Frontal cortex (tissue), 4 donors: ENCODE measurements around the gene POPDC2. TPM values are rescaled to one million over a fixed set of nuclear protein-coding genes. Genes with fewer than 3 reads are reported as not detected.
"Not testable (repeated sequence)": the region's sequence is repeated elsewhere in the genome, so short reads cannot be mapped to it uniquely, and the experiment has no call there.

Experiments
- DNase-seq, 2 donors: peaks; one replicate each; pipeline ENCODE4 v3.0.0; 2012; ENCODE audit warnings: low spot score in 2 of 2
- FAIRE-seq: peaks from 2 replicates; lab custom pipeline; 2012; peaks lifted over from hg19 to GRCh38; lab: Jason Lieb, UNC
- total RNA-seq: library from RNA; depleted of rRNA; stranded (reverse); fragments of >200 nt; gene quantifications from one replicate; pipeline ENCODE4 v1.2.3, GENCODE V29; 2014
- donor health status: control.
- donor health status: control.
- donor health status: control.

Gene POPDC2
- total RNA-seq, 1 donor from 2014 or later, result 0.82 TPM

DNA sequence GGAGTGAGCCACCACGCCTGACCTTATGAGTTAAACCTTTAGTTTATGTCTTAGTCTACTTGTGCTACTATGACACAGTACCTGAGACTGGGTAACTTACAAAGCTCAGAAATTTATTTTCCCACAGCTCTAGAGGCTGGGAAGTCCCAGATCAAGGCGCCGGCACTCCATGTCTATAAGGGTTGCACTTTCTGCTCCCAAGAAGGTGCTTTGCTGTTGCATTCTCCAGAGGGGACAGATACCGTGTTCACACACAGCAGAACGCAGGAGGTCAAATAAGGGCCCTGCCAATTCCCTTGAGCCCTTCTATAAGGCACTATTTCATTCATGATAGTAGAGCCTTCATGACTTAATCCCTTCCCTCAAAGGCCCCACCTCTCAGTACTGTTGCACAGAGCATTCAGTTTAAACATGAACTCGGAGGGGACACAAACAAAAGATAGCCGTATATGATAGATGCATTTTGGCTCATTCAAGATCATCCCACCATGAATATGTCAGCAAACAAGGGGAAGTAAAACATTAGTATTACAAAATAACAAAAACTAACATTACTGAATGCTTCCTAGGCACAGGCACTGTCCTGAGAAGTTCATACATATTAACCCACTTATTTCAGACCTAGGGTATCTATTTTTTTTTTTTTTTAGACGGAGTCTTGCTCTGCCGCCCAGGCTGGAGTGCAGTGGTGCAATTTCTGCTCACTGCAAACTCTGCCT is 36.2 kb downstream of the POPDC2 start:
- no peak for DNase-seq
- no peak for FAIRE-seq

DNA sequence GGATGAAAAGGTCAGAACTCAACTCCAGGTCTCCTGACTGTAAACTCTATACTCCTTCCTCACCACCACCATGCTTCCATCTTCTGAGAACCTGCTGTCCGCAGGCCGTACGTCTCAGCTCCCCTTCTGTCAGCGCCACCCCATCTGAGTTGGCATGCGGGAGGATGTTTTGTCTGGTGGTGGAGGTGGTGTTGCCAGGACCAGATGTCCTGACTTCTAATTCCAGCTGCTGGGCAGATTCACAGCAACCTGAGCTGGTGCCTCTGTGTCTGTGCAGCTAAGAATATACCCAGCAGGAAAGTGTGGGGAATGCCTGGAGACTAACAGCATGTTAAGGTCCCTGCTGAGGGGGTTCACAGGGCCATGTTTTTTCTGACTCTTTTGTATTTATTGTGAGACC is 39.5 kb downstream of the POPDC2 start:
- no peak for DNase-seq

DNA sequence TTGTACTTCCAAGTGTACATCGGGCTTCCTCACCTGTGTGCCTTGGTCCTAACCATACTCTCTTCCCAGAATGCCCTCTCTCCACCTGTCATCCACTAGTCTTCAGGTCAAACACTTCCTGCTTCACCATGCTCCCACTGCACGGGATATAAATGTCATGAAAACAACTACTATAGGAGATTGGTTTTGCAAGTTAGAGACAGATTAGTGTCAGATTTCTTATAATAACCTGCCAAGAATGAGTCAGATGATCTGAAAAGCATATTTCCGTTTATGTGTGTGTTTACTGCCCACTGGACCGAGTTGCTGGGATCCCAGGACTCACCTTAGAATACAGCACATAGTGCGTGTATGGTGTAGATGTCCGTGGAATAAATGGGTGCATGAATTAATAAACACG is 41.3 kb downstream of the POPDC2 start:
- DNase-seq (no peak), FAIRE-seq (no peak)

More for the DNA sequence above, 39.5 kb downstream of the POPDC2 start:
- no peak for FAIRE-seq

DNA sequence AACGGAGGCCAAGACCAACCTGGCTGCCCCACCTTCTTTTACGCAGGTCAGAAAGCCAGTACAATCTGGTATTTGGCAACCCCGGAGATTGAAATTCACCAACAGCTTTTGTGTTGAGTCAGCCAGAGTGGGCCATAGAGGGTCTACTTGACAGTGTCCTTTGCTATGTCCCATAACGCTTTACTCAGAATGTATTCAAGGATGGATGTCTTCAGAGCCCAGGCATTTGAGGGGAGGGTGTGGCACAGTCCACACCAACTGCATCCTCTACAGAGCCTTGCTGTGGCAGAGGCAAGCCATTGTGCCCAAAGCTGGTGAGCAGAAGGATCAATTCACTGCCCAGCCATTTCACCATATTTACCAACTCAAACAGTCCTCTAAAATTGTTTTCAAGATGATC is 44.3 kb downstream of the POPDC2 start:
- FAIRE-seq (no peak), DNase-seq (no peak)

DNA sequence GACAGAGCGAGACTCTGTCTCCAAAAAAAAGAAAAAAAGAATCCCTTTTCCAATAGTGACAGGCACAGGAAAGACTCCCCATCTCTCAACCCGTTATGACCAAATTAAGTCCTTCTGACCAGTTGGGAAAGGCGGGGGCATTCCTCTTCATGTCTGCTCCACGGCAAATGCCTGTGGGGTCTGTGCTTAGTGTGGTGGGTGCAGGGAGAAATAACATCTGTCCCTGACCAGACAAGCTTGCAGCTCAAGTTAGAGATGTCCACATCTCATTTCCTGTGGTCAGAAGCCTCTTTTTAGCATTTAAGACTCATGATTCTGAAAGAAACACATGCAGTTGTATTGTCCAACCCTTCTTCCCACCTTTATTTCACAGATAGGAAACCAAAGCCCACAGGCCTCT is 46.5 kb downstream of the POPDC2 start:
- FAIRE-seq (no peak), DNase-seq (no peak)

DNA sequence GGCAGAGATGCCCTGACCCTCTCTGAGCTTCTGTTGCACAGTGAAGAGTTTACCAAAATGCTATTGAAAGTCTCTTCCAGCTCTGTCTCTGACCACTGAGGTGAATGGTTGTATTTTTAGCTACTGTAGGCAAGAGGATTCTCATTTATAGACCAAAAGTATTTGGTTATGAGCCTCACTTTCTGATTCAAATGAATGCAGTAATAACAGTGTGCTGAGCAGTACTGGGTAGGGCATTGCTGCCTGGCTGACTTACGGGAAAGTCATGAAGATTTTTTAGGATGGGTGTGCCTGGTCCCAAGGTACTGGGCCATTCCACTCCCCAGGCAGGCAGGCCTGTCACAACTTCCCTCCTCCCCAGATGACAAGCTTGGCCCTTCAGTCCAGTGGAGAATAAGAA is 47.2 kb downstream of the POPDC2 start:
- FAIRE-seq, result no peak
- DNase-seq, result no peak

DNA sequence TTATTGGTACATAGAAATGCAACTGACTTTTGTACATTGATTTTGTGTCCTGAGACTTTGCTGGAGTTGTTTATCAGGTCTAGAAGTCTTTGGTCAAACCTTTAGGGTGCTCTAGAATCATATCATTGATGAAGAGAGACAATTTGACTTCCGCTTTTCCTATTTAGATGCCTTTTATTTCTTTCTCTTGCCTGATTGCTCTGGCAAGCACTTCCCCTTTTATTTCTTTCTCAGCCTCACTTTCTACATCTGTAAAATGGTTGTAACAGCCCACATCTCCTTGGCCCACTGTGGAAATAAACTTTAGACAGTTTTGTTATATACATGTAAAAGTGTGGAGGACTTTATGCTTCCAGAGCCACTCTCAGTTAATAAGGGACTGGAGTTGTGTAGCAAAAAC is 48.7 kb downstream of the POPDC2 start:
- DNase-seq (no peak), FAIRE-seq (no peak)

DNA sequence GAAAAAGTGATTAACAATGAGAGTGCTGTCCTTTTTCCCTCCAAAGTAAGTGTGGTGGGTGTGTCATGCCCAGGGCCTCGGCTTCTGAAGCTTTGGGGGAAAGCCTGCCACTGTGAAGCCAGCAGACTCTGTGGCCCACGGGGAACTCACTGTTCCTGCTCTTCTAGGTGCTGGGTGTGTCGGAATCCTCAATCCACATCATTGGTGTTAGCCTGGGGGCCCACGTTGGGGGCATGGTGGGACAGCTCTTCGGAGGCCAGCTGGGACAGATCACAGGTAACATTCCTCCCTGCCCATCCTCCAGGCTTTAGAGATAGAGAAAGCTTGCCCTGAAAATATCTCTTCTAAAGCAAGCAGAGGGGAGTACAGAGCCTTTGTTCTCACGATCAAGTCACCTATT is 51.1 kb downstream of the POPDC2 start:
- DNase-seq (no peak), FAIRE-seq (no peak)

DNA sequence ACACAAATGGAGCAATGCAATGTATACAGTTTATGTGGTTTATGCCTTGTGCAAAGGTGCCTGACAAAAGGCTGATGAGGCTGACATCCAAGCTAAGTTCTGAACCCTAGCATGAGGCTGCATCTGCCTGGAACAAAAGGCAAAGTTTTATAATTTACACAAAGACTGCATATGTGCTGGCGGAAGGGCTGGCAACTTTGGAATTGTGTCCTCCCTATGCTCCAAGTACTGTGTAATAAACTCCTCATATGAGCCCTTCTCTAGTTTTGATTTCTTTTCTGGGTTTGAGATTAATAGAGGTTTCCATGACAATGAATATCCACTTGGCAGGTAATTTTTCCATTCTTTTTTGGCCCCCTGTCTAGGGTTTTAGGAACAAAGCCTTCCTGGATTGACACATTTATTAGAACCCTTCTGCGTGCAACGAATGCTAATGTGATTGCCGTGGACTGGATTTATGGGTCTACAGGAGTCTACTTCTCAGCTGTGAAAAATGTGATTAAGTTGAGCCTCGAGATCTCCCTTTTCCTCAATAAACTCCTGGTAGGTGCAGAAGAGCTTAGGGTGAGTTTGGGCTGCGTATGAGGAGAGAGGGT is 51.9 kb downstream of the POPDC2 start:
- DNase-seq (no peak), FAIRE-seq (no peak)

DNA sequence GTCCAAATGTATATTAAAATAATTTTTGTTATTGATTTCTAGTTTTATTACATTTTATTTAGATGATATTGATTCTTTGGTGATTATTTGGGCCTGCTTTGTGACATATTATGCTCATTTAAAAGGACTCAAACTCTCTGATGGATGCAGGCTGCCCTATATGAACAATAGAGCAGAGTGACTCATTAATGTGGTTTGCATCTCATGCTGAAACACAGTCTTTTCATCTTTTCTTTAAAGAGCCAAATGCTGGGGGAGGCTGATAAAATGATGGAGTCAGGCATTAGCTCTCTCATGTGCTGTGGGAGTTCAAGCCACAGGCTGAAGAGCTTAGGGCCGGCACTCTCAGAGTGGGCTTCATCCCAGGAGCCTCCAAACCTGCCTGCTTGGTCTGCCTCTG is 55.5 kb downstream of the POPDC2 start:
- no peak for FAIRE-seq
- DNase-seq, result no peak

DNA sequence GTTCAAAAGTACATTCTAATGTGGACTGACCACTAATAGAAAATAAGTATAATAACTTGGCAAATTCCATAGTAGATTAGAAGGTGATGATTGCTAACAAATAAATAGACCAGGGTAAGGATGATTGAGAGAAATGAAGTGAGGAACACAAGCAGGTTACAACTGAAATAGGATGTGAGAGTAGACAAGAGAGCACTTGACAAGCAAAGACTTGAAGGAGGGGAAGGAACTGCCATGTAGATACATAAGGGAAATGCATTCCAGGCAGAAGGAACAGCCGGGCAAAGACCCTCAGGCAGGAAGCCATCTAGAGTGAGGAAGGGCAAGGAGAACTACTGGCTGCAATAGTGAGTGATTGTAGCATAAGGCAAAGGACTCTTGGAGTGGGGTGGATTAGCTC is 57.7 kb downstream of the POPDC2 start:
- DNase-seq (no peak), FAIRE-seq (no peak)

DNA sequence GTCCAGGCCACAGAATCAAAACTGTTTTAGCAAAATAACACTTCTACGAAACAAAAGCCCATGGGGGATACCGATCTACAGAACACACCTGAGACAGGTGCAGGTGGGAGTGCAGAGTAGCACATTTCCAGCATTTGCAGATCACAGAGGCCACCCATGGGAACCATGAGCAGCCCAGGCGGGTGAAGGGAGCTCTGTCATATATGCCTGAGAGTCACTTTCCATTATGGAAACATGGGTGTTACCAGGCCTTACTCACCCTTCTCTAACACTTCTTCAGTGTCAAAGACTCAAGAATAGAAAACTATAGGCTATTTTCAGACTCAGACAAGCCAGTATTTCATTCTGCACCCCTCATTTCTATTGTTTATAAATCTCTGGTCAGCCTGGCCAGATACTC is 59.2 kb downstream of the POPDC2 start:
- DNase-seq, result no peak
- FAIRE-seq, result no peak

DNA sequence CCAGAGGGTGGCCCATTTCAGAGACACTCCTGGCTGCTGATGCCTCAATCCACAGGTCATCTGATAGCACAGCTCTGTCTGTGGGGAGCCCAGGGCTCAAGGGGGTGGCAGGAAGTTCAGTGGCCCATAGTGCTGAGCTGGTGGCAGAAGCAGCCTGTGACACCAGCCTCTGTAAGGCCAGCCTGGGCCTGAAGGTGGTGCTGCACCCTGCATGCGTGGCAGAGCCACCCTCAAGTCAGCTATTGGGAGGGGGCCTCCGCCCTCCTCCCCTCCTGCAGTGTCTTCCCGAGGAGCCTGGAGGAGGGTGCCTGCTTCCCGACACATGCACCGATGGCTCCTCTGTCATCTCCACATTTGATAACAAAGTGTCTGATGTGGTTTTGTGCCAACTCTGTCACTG is 59.7 kb downstream of the POPDC2 start:
- FAIRE-seq, result no peak
- no peak for DNase-seq

DNA sequence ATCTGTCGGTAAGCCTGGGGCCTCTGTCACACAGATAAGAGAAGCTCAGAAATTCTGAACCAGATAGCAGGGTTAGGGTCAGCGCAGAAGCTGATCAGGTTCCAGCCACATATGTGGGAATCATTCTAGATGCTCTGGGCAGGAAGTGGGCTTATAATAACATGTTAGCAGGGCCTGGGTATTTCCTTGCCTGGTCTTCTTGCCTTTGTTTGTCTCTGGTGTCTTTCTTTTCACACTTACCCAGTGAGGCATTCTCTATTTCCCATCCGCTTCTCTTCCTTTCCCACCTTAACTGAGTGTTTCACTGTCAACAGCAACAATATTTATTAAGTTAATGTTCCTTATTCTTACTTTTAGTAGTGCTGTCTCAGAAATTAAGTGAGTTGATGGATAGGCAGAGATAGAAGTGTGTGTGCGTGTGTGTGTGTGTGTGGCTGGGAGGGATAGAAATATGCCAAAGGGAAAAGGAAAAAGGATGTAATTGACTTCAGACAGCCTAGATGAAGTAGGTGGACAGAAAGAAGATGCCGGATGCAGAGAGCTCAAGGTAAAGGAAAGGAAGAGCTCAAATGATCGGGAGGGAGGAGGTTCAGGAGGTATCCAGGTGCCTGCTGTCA is 60.7 kb downstream of the POPDC2 start:
- DNase-seq (no peak), FAIRE-seq (no peak)

DNA sequence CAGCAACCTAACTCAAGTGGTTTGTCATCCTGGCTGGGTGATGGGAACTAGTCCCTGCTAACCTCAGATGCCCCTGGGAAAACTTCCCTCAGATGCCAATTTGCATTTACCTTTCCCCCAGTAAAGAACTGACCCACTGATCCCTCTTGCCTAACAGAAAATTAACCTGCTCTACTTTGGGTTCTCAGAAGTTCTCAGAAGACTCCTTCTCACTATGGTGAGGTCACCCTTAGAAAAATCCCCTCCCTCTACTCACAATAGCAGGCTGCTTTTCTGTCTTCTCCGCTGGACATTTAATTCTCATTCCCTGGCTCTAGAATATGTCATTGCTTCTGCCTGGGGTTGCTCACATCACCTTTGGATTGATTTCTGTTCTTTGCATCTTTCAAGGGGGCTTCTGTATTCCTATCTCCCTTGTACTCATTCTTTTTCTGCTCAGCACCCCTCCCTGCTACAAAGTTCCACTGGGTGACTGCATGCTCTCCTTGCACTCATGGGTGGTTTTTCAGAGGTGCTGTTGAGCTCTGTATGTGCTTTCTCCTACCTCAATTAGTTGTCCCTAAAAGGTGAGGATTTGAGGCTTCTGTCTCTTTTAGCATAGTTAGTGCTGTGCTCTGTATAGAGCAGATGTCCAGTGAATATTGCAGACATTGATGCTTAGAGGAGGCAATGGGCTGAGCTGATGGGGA is 61.8 kb downstream of the POPDC2 start:
- FAIRE-seq, result no peak
- no peak for DNase-seq

DNA sequence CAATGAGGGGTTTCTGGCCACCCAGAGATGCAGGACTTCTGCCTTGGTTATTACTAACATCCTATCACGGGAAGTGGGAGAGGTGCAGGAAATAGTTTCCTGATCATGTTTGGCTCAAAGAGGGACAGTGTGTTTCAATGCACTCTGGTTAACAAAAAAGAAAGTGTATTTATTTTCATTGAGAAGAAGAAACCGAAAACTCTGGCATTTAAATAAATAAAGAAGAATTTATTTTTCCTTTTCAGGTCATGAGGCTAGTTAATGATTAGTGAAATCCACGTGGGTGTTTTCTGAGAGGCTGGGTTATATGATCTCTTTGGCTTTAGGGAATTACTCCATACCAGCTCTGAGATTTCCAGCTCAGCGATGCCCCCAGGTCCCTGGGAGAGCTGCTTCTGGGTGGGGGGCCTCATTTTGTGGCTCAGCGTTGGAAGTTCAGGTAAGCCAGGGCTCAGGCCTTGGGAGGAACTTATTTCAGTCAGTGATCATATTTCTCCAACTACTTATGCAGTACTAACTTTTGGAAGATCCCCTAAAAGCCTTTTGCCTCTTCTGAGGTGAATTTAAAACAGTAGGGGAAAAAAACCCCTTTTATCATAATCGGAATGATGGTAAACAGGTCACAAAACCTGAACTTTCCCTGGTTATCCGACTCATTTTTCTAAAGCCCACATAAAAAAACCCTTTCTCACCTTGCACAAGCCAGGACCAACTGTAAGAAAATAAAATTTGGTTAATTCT is 62.7 kb downstream of the POPDC2 start, which contains the start of gene PLA1A:
Gene PLA1A, plus strand, starts transcription at position 338 of the 741 bp plus-strand sequence. Its CDS starts 29 bp downstream, at position 367.
- FAIRE-seq (no peak), DNase-seq (no peak)

DNA sequence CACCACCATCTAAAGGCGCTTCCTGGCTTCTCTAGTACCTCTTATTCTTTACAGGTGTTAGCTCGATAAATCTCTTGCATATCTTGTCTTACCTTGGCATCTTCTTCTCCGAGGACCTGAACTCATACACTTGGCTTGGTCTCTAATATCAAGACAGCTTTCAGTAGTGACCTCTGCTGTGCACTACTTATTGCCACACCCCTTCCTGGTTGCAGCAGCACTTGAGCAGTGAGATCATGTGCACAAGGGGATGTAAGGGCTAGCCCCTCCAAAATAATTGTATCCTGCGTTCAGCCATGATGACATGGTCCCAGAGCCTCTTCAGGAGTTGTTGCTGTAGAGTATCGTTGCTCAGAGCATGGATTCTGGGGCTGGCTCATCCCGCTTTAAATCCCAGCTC is 64.0 kb downstream of the POPDC2 start:
- FAIRE-seq (no peak), DNase-seq (no peak)

DNA sequence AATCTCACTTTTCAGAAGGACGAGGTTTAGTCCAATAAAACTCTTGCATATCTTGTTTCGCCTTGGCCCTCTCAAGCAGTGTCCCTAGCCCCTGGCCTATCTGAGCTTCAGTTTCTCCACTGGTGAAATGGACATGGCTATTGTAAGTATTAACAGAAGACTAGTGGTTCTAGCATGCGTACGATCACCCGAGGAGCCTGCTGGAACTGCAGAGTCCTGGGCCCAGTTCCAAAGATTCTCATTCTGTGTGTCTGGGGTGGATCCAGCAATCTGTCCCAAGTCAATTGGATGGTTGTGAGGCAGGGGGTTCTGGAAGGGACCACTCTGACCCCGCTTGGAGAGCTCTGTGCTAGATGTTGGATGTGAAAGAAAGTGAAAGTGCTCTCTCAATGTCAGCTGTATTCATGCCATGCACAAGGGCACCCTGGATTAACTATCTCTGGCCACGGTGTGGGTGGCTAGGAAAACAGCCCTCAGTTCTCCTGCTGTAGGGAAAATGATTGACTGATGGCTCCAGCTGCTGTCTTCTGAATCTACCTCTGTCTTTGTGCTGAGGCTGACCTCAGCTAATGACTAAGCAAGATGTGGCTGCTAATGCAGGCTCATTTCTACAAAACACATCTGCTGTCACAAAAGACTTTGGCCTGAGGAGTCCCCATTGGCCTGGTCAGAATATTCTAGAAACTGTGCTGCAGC is 64.6 kb downstream of the POPDC2 start:
- FAIRE-seq, result no peak
- DNase-seq, result no peak

DNA sequence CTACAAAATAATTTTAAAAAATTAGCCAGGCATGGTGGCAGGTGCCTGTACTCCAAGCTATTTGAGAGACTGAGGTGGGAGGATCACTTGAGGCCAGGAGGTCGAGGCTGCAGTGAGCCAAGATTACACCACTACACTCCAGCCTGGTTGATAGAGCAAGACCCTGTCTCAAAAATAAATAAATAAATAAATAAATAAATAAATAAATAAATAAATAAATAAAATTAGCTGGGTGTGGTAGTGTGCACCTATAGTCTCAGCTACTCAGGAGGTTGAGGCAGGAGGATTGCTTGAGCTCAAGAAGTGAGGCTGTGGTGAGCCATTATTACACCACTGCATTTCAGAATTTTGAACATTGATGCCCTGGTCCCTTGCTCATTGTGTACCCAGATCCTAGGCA is 65.5 kb downstream of the POPDC2 start:
- not testable (repeated sequence) for DNase-seq, FAIRE-seq

DNA sequence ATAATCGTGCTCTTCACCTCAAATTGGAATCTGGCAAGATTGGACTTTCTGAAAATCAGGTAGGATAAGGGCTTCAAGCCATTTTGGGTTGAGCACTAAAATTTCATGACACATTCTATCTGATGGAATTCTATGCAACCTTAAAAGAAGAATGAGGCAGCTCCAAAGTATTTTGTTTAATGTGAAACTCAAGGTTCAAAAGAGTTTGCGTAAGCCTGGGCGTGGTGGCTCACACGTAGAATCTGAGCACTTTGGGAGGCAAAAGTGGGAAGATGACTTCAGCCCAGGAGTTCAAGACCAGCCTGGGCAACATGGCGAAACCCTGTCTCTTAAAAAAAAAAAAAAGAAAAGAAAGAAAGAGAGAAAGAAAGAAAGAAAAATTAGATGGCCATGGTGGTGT is 66.3 kb downstream of the POPDC2 start:
- DNase-seq (no peak), FAIRE-seq (no peak)
